ENCODE measurements around the gene AP1M2.

- no peak for TF ChIP-seq CTCF (conservative IDR thresholded peaks at IDR 0.05)
- no peak for TF ChIP-seq ZFX (IDR thresholded peaks at IDR 0.05)
Measured at GRCh38 chr19:10554760-10555609, 32.1 kb downstream of the AP1M2 start.

Measured in C4-2B (cell line).